GM06990 (cell line): ENCODE results near the gene CNTROB.

Experiments used
- DNase-seq: peaks from one replicate; pipeline ENCODE4 v3.0.0-alpha.2; 2011; ENCODE audit not compliant: insufficient read length; ENCODE audit errors: extremely low read depth
- H3K27me3 ChIP-seq: replicated peaks from 2 replicates; pipeline ENCODE4 v1.6.0; 2011; ENCODE audit warnings: low read length; ENCODE audit not compliant: control insufficient read depth, insufficient read depth
- H3K36me3 ChIP-seq: 2 replicates; pipeline ENCODE4 v1.5.1; 2011; ENCODE audit warnings: low read length; ENCODE audit not compliant: control insufficient read depth, insufficient read depth
- H3K4me3 ChIP-seq: replicated peaks from 2 replicates; pipeline ENCODE4 v1.5.1; 2011; ENCODE audit warnings: low read depth, mild to moderate bottlenecking, control low read depth, low read length
- CTCF ChIP-seq: IDR thresholded peaks from 2 replicates; pipeline ENCODE4 v1.5.1; 2011; ENCODE audit warnings: low read length, control low read depth, mild to moderate bottlenecking, inconsistent platforms; ENCODE audit not compliant: insufficient read depth, poor library complexity, severe bottlenecking

CNTROB gene

GRCh38 chr17:7931709-7932482, at the start of gene CNTROB, which contains the start of gene TRAPPC1:
Gene CNTROB (plus strand): TSS chr17:7932206. CDS start chr17:7933080, 874 bp downstream.
Gene TRAPPC1 (minus strand): TSS chr17:7931946. CDS start chr17:7931829, 117 bp downstream.
- H3K27me3 ChIP-seq: no peaks in the 10 kb centered on the region
- no peak for TF ChIP-seq CTCF
- H3K4me3 ChIP-seq: peak within 1 kb of the TSS; percentile 96
- peaks cover 3% of the 10 kb centered on the region for H3K36me3 ChIP-seq
- peak; percentile 100 for DNase-seq

GRCh38 chr17:7882629-7883028, 49.4 kb upstream of the CNTROB start:
- no peak for DNase-seq
- Histone ChIP-seq H3K4me3 (no peak overlapping the region), H3K36me3 (peaks cover 7% of the 10 kb centered on the region), H3K27me3 (no peaks in the 10 kb centered on the region)
- no peak for TF ChIP-seq CTCF

GRCh38 chr17:7883781-7884386, 48.1 kb upstream of the CNTROB start:
- no peak for TF ChIP-seq CTCF
- H3K36me3 ChIP-seq: peaks cover 7% of the 10 kb centered on the region
- no peaks in the 10 kb centered on the region for H3K27me3 ChIP-seq
- H3K4me3 ChIP-seq: peak overlapping the region; percentile 95
- no peak for DNase-seq

GRCh38 chr17:7884581-7885366, 47.2 kb upstream of the CNTROB start:
- Histone ChIP-seq H3K36me3 (peaks cover 4% of the 10 kb centered on the region), H3K4me3 (peak overlapping the region; percentile 95), H3K27me3 (no peaks in the 10 kb centered on the region)
- no peak for TF ChIP-seq CTCF
- DNase-seq: peak; percentile 22

GRCh38 chr17:7885367-7886226, 46.4 kb upstream of the CNTROB start:
- Histone ChIP-seq H3K27me3 (no peaks in the 10 kb centered on the region), H3K4me3 (peak overlapping the region; percentile 95), H3K36me3 (peaks cover 6% of the 10 kb centered on the region)
- no peak for TF ChIP-seq CTCF
- DNase-seq: peak; percentile 66
